Measurements from ENCODE around the gene NAGS.
"Not testable (repeated sequence)": the region's sequence is repeated elsewhere in the genome, so short reads cannot be mapped to it uniquely, and the experiment has no call there.

Gene NAGS

DNA sequence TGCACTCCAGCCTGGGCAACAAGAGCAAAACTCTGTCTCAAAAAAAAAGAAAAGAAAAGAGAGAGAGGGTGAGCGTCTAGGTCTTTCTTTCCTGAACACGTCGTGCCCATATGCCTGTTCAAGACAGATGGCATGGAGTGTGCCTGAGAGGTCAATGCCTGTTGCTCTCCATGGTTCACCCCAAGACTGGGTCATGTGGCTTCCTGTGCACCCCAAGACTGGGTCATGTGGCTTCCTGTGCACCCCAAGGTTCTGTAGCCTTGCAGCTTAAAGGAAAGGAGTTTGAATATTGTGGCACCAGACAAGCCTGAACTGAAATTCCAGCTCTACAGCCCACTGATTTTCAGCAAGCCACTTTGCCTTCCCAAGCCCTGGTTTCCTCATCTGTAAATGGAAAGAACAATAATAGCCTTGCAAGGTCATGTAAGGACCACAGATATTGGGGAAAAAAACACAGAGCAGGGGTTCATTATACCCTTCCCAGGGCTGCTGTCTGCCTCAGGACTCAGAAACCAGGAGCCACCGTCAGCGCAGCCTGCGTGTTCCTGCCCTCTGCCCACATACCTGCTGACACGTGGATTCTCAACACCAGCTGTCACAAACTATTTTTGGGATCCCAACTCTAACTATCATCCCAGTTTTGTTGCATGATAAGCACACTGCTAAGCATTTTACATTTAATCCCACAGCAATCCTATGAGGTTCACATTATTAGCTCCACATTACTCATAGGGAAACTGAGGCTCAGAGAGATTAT, 18.0 kb upstream of the NAGS start:
- DNase-seq (ENCODE audit: low read depth), result no peak

DNA sequence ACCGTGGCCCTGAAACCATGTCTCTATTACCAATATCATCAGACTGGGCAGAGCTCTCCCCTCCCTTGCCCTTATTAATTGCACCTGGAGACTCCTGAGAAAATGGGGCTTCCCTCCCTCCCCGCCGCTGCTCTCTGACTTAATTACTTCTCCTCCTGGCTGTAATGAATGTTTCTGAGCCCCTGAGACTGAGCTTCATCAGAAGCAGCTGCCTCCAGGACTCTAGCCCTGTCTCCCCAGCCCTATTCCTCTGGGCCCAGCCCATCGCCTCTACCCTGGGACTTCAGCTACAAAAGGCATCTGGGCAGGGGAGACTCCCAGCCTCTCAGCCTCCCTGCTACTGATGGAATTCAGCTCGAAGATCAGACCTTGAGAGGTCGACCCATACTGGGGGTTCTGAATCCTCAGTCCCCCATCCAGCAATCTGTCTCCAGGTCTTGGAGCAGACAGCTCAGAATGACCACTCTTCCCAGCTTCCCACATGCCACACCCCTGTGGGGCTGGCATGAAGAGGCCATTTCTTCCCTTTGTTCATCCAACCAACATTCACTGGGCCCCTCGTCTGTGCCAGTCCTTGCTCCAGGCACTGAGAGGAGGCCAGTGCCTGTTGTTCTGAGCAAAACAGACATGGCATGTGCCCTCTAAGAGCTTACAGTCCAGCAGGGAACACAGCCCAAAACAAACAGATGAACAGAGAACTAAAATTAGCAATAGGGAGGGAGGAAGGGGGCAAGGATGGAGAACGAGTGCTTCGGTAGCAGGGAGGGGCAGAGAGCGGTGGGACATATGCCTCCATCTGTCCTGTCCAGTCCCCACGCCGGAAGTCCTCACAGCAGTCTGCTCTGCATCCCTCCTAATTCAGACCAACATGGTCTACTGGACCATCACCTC, 17.0 kb upstream of the NAGS start:
- H3K4me3 ChIP-seq (ENCODE audit: low read depth, low read length), result no peak overlapping the region
- TF ChIP-seq, protein P1, sequence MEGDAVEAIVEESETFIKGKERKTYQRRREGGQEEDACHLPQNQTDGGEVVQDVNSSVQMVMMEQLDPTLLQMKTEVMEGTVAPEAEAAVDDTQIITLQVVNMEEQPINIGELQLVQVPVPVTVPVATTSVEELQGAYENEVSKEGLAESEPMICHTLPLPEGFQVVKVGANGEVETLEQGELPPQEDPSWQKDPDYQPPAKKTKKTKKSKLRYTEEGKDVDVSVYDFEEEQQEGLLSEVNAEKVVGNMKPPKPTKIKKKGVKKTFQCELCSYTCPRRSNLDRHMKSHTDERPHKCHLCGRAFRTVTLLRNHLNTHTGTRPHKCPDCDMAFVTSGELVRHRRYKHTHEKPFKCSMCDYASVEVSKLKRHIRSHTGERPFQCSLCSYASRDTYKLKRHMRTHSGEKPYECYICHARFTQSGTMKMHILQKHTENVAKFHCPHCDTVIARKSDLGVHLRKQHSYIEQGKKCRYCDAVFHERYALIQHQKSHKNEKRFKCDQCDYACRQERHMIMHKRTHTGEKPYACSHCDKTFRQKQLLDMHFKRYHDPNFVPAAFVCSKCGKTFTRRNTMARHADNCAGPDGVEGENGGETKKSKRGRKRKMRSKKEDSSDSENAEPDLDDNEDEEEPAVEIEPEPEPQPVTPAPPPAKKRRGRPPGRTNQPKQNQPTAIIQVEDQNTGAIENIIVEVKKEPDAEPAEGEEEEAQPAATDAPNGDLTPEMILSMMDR (IDR thresholded peaks at IDR 0.05; ENCODE audit: low read depth, low read length, missing control alignments), result no peak
- DNase-seq (ENCODE audit: low read depth), result no peak

More for the DNA sequence above, 18.0 kb upstream of the NAGS start:
- no peak overlapping the region for H3K4me3 ChIP-seq (ENCODE audit: low read depth, low read length)
- TF ChIP-seq, protein P1 (IDR thresholded peaks at IDR 0.05; ENCODE audit: low read depth, low read length, missing control alignments), result no peak

- TF ChIP-seq, protein P1 (IDR thresholded peaks at IDR 0.05; ENCODE audit: low read depth, low read length, missing control alignments), result no peak
These were observed 16.1 kb upstream of the NAGS start for GRCh38 chr17:43988301-43988700.

GRCh38 chr17:43992641-43993040, 11.8 kb upstream of the NAGS start:
- TF ChIP-seq, protein P1 (IDR thresholded peaks at IDR 0.05; ENCODE audit: low read depth, low read length, missing control alignments), result no peak
- no peak for DNase-seq (ENCODE audit: low read depth)
- no peak overlapping the region for H3K4me3 ChIP-seq (ENCODE audit: low read depth, low read length)

More at GRCh38 chr17:43988301-43988700, 16.1 kb upstream of the NAGS start:
- DNase-seq (ENCODE audit: low read depth), result no peak
- no peak overlapping the region for H3K4me3 ChIP-seq (ENCODE audit: low read depth, low read length)

- H3K4me3 ChIP-seq (ENCODE audit: low read depth, low read length), result no peak overlapping the region
- TF ChIP-seq, protein P1 (IDR thresholded peaks at IDR 0.05; ENCODE audit: low read depth, low read length, missing control alignments), result peak; percentile 82
- DNase-seq (ENCODE audit: low read depth), result no peak
These were observed 9.9 kb upstream of the NAGS start for GRCh38 chr17:43994272-43995149.

DNA sequence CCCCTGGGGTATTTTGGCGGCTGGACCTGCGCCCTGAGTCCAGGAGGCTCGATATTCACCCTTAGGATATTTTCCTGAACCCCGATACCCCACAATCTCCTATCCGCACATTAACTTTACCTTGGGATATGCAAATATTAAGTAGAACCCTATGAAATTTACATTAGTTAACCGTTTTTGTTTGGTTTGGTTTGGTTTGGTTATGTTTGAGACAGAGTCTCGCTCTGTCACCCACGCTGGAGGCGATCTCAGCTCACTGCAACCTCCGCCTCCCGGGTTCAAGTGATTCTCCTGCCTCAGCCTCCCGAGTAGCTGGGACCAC, 9.3 kb upstream of the NAGS start:
- TF ChIP-seq, protein P1 (IDR thresholded peaks at IDR 0.05; ENCODE audit: low read depth, low read length, missing control alignments), result no peak
- no peak for DNase-seq (ENCODE audit: low read depth)
- no peak overlapping the region for H3K4me3 ChIP-seq (ENCODE audit: low read depth, low read length)

DNA sequence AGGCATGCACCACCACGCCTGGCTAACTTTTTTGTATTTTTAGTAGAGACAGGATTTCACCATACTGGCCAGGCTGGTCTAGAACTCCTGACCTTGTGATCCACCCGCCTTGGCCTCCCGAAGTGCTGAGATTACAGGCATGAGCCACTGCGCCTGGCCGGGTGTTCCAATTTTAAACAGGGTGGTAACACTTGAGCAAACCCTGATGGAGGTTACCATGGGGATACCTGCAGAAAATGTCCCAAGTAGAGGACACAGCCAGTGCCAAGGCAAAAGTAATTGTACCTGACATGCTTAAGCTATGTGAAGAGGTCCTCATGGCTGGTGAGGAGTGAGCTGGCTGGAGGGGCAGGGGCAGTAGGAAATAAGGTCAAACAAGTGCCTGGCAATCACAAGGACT, 7.2 kb upstream of the NAGS start:
- DNase-seq (ENCODE audit: low read depth); H3K4me3 ChIP-seq (ENCODE audit: low read depth, low read length): not testable (repeated sequence)
